PC-3 (cell line): ENCODE data around the gene LARP6. TPM values are rescaled to one million over a fixed set of nuclear protein-coding genes. Genes with fewer than 3 reads are reported as not detected.
A peak's percentile ranks its signal among the peaks of the same experiment; 100 is the strongest.
"Not testable (repeated sequence)": the region's sequence is repeated elsewhere in the genome, so short reads cannot be mapped to it uniquely, and the experiment has no call there.

Experiments
- ATAC-seq: fragments of 200-7000 bp; cut with Tn5 transposase; 2 replicates; pipeline ENCODE4 v1.9.1; 2020; ENCODE audit warnings: mild to moderate bottlenecking, moderate library complexity
- BruUV-seq: library from RNA; stranded (reverse); fragments of 400-500 nt; replicated peaks from 2 replicates; lab custom pipeline; 2021; lab: Mats Ljungman, UMichigan
- CTCF ChIA-PET: fragments of 300-600 bp; sonication (Branson Sonifier 250); formaldehyde crosslinking; loops from one replicate; lab custom pipeline; 2022; ENCODE audit warnings: antibody characterized with exemption; lab: Charles Lee
- POLR2A ChIA-PET: fragments of 300-600 bp; sonication (Branson Sonifier 250); formaldehyde crosslinking; loops from one replicate; lab custom pipeline; 2022; ENCODE audit warnings: antibody characterized with exemption; ENCODE audit not compliant: unreplicated experiment; lab: Charles Lee
- DNase-seq: peaks from one replicate; pipeline ENCODE4 v3.0.0-alpha.2; 2015
- H2AFZ ChIP-seq: fragments of 300-600 bp; sonication (generic); 2 replicates; pipeline ENCODE4 v1.6.0; 2016; ENCODE audit warnings: antibody characterized with exemption, low read length
- H3F3A ChIP-seq: fragments of 300-600 bp; sonication (generic); one replicate; pipeline ENCODE4 v1.6.0; 2017; ENCODE audit warnings: antibody characterized with exemption, low read length, control low read depth, mild to moderate bottlenecking; ENCODE audit not compliant: unreplicated experiment
- H3K27ac ChIP-seq: fragments of 300-600 bp; sonication (generic); 2 replicates; pipeline ENCODE4 v1.5.1; 2016; ENCODE audit warnings: mild to moderate bottlenecking, low read length
- H3K27me3 ChIP-seq: fragments of 300-600 bp; sonication (generic); 2 replicates; pipeline ENCODE4 v1.6.1; 2016; ENCODE audit warnings: low read length, mixed read lengths
- H3K36me3 ChIP-seq: fragments of 300-600 bp; sonication (generic); 2 replicates; pipeline ENCODE4 v1.6.1; 2016; ENCODE audit warnings: low read depth, mixed run types, low read length, mixed read lengths
- H3K4me1 ChIP-seq: fragments of 300-600 bp; sonication (generic); 2 replicates; pipeline ENCODE4 v1.5.1; 2016; ENCODE audit warnings: low read length; ENCODE audit not compliant: insufficient read depth
- H3K4me2 ChIP-seq: fragments of 300-600 bp; sonication (generic); 2 replicates; pipeline ENCODE4 v1.6.0; 2016; ENCODE audit warnings: low read length
- H3K4me3 ChIP-seq: fragments of 300-600 bp; sonication (generic); 2 replicates; pipeline ENCODE4 v1.5.1; 2016; ENCODE audit warnings: mild to moderate bottlenecking, low read length, mixed read lengths
- H3K79me2 ChIP-seq: fragments of 300-600 bp; sonication (generic); 2 replicates; pipeline ENCODE4 v1.6.1; 2017; ENCODE audit warnings: low read length, mixed read lengths
- H3K9ac ChIP-seq: fragments of 300-600 bp; sonication (generic); 2 replicates; pipeline ENCODE4 v1.6.0; 2016; ENCODE audit warnings: mild to moderate bottlenecking, low read length
- H3K9me2 ChIP-seq: fragments of 300-600 bp; sonication (generic); replicated peaks from 2 replicates; pipeline ENCODE4 v1.6.1; 2016; ENCODE audit warnings: mixed run types, low read length, mixed read lengths
- H3K9me3 ChIP-seq: fragments of 300-600 bp; sonication (generic); 2 replicates; pipeline ENCODE4 v1.6.1; 2016; ENCODE audit warnings: low read length, mixed read lengths
- H4K20me1 ChIP-seq: fragments of 300-600 bp; sonication (generic); 2 replicates; pipeline ENCODE4 v1.6.1; 2016; ENCODE audit warnings: low read length, mixed read lengths
- CTCF ChIP-seq: fragments of 300-600 bp; sonication (generic); conservative IDR thresholded peaks from 2 replicates; pipeline ENCODE4 v1.5.1; 2017; ENCODE audit warnings: antibody characterized with exemption, low read depth, mild to moderate bottlenecking, low read length
- EZH2 ChIP-seq: fragments of 300-600 bp; sonication (generic); IDR thresholded peaks from one replicate; pipeline ENCODE4 v1.6.1; 2017; ENCODE audit warnings: antibody characterized with exemption, mild to moderate bottlenecking, low read length; ENCODE audit not compliant: unreplicated experiment
- EZH2phosphoT487 ChIP-seq: fragments of 300-600 bp; sonication (generic); IDR thresholded peaks from 2 replicates; pipeline ENCODE4 v1.6.1; 2018; ENCODE audit warnings: mild to moderate bottlenecking, antibody characterized with exemption, low read length, borderline replicate concordance
- intact Hi-C: fragments of 100-400 bp; cut with micrococcal nuclease; formaldehyde crosslinking; loops from 2 replicates; pipeline ENCODE4 v1.9.0; 2023
- total RNA-seq: library from RNA; depleted of rRNA; stranded (reverse); fragments of >200 nt; gene quantifications from 2 replicates; pipeline ENCODE4 v1.2.3, GENCODE V29; 2014

The LARP6 gene
- total RNA-seq, 1 experiment from 2014 or later, result 133 TPM

GRCh38 chr15:70810916-70811578, 42.9 kb downstream of the LARP6 start:
- H3F3A ChIP-seq, result no peaks in the 10 kb centered on the region
- no peaks in the 10 kb centered on the region for H3K79me2 ChIP-seq
- no peak overlapping the region for H2AFZ ChIP-seq
- no peaks in the 10 kb centered on the region for H3K27me3 ChIP-seq
- peaks cover 42% of the 10 kb centered on the region for H3K4me1 ChIP-seq
- no peak for DNase-seq
- H3K4me3 ChIP-seq, result no peak overlapping the region
- no peak for ATAC-seq
- no peak overlapping the region for H3K27ac ChIP-seq
- H3K36me3 ChIP-seq, result no peaks in the 10 kb centered on the region
- H3K9ac ChIP-seq, result no peak overlapping the region
- CTCF ChIA-PET, result interaction anchor here (0.8 to 1.2 kb wide), 5 partner anchors 11 to 64 kb away, joined by 4 to 12 read pairs (median 5); no protein-coding TSS in a partner anchor
- H4K20me1 ChIP-seq, result no peaks in the 10 kb centered on the region
- H3K9me3 ChIP-seq, result no peaks in the 10 kb centered on the region
- H3K4me2 ChIP-seq, result peak overlapping the region; percentile 80; the same call in 1 of the 2 replicates
- no peaks in the 10 kb centered on the region for H3K9me2 ChIP-seq
- POLR2A ChIA-PET, result interaction anchor here (0.6 kb wide), 1 partner anchor 57 kb away, joined by 13 read pairs; no protein-coding TSS in a partner anchor
- intact Hi-C loops, result loop anchor here (5.0 kb wide), 2 partner anchors 34 to 124 kb away; no protein-coding TSS in a partner anchor
- BruUV-seq, result no TSS peak
- TF ChIP-seq EZH2 (no peak), CTCF (no peak), EZH2phosphoT487 (no peak)

- Histone ChIP-seq H3K9me3 (no peaks in the 10 kb centered on the region), H3K4me3 (no peak overlapping the region), H3K36me3 (no peaks in the 10 kb centered on the region), H3K27me3 (no peaks in the 10 kb centered on the region), H3K79me2 (no peaks in the 10 kb centered on the region), H3K9me2 (no peaks in the 10 kb centered on the region), H3K4me2 (no peak overlapping the region), H4K20me1 (no peaks in the 10 kb centered on the region), H3F3A (no peaks in the 10 kb centered on the region), H2AFZ (no peak overlapping the region), H3K27ac (no peak overlapping the region), H3K9ac (no peak overlapping the region), H3K4me1 (peaks cover 27% of the 10 kb centered on the region)
- TF ChIP-seq CTCF (no peak), EZH2phosphoT487 (no peak), EZH2 (no peak)
- DNase-seq (no peak), ATAC-seq (no peak)
- intact Hi-C loops, result no loop called here
- ChIA-PET POLR2A (no interaction called here), CTCF (no interaction called here)
- BruUV-seq, result no TSS peak
Measured at GRCh38 chr15:70806992-70807712, 46.8 kb downstream of the LARP6 start.

GRCh38 chr15:70804388-70804787, 49.6 kb downstream of the LARP6 start:
- CTCF ChIA-PET, BruUV-seq, H3K9me3 ChIP-seq, H3F3A ChIP-seq, H3K4me3 ChIP-seq, H3K9ac ChIP-seq, H3K9me2 ChIP-seq, H3K27me3 ChIP-seq, DNase-seq, H4K20me1 ChIP-seq, H3K4me2 ChIP-seq, intact Hi-C loops, POLR2A ChIA-PET, ATAC-seq, H3K27ac ChIP-seq, H3K36me3 ChIP-seq, H3K79me2 ChIP-seq, H2AFZ ChIP-seq: not testable (repeated sequence)
- peaks cover 28% of the 10 kb centered on the region for H3K4me1 ChIP-seq
